Tibial artery (tissue), 4 donors: ENCODE results near the gene RAB11FIP3.

Experiments
- DNase-seq, 2 donors: peaks; one replicate each; pipeline ENCODE4 v3.0.0-alpha.2; 2019
- H3K27ac ChIP-seq, 2 donors: fragments of 200-600 bp; sonication (generic) in 1 of 2; 1 replicate in 1 of 2; 2 replicates in 1 of 2; pipeline ENCODE4 v1.5.1; 2018 to 2019; ENCODE audit warnings: mild to moderate bottlenecking in 1 of 2
- H3K27me3 ChIP-seq, 2 donors: fragments of 200-600 bp; sonication (generic) in 1 of 2; one replicate each; pipeline versions ENCODE4 v1.5.1 to v1.6.0; 2016 to 2019
- H3K36me3 ChIP-seq, 3 donors: fragments of 200-600 bp; sonication (generic) in 2 of 3; one replicate each; pipeline ENCODE4 v1.5.1; 2016 to 2019; ENCODE audit warnings: mild to moderate bottlenecking in 2 of 3
- H3K4me1 ChIP-seq, 4 donors: fragments of 200-600 bp; sonication (generic) in 2 of 4; 1 replicate in 3 of 4; 2 replicates in 1 of 4; pipeline ENCODE4 v1.5.1; 2016 to 2019
- H3K4me3 ChIP-seq, 2 donors: fragments of 200-600 bp; sonication (generic) in 1 of 2; 1 replicate in 1 of 2; 2 replicates in 1 of 2; pipeline ENCODE4 v1.5.1; 2018 to 2019; ENCODE audit warnings: mild to moderate bottlenecking in 2 of 2
- H3K9me3 ChIP-seq, 3 donors: fragments of 200-600 bp; sonication (generic) in 1 of 3; one replicate each; pipeline ENCODE4 v1.5.1; 2016 to 2019
- intact Hi-C: fragments of 100-400 bp; cut with DNase I; formaldehyde crosslinking; loops from one replicate; pipeline ENCODE4 v1.15.0; 2023; ENCODE audit warnings: low total_unique reads
- TF ChIP-seq, protein P1 (sequence below), 2 experiments: fragments of 200-600 bp in 1 of 2; fragments of 450-650 bp in 1 of 2; IDR thresholded peaks; one replicate each; pipeline ENCODE4 v1.5.1; 2017 to 2019; ENCODE audit warnings: antibody characterized with exemption in 2 of 2, mild to moderate bottlenecking in 1 of 2, moderate library complexity in 1 of 2

Gene RAB11FIP3

DNA sequence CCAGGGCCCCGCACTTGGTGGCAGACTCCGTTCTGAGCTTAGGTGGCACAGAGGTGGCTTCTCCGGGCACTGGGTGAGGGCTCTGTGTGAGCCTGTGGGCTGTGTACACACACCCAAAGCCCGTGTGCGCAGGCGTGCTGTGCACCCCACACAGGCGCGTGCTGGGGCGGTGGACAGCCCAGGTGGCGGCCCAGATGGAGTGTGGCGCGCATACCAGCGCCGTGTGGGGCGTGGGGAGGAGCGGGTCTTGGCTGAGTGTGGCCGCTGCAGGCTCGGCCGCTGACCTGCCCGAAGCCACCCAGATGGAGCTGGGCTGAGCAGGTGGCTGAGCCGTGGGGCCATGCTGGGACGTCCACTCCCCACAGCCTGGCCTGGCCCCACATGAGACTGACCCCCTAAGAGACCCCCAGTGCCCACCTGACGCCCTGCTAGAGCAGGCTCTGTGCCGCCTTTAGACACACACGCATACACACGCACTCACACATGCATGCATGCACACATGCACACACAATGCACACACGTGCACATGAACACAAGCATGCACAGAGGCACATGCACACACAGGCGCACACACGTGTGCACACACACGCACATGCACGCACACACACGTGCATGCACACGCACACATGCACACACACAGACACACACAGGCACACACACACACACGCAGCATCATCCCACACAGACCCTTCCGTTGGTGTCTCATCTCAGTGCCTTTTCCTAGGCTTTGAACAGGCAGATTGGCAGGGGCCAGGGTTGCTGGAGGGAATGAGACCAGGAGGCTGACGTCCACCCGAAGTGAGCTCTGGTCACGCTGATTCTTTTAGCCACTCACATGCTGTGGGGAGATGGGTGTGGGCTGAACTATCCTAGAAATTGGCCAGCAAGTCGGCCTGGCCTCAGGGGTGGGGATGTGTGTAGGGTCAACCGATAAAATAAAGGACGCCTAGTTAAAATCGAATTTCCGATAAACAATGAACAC is 136.8 kb downstream of the RAB11FIP3 start:
- TF ChIP-seq, protein P1, sequence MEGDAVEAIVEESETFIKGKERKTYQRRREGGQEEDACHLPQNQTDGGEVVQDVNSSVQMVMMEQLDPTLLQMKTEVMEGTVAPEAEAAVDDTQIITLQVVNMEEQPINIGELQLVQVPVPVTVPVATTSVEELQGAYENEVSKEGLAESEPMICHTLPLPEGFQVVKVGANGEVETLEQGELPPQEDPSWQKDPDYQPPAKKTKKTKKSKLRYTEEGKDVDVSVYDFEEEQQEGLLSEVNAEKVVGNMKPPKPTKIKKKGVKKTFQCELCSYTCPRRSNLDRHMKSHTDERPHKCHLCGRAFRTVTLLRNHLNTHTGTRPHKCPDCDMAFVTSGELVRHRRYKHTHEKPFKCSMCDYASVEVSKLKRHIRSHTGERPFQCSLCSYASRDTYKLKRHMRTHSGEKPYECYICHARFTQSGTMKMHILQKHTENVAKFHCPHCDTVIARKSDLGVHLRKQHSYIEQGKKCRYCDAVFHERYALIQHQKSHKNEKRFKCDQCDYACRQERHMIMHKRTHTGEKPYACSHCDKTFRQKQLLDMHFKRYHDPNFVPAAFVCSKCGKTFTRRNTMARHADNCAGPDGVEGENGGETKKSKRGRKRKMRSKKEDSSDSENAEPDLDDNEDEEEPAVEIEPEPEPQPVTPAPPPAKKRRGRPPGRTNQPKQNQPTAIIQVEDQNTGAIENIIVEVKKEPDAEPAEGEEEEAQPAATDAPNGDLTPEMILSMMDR (IDR thresholded peaks at IDR 0.05): no peak
- Histone ChIP-seq H3K27ac (no peak overlapping the region), H3K36me3 (no peaks in the 10 kb centered on the region), H3K9me3 (no peaks in the 10 kb centered on the region), H3K27me3 (peaks cover 0 to 81% of the 10 kb centered on the region in 2 donors), H3K4me1 (peaks cover 0 to 38% (median 23%) of the 10 kb centered on the region in 4 donors), H3K4me3 (no peak overlapping the region)
- DNase-seq: no peak
- intact Hi-C loops: no loop called here

- Histone ChIP-seq H3K4me1 (peaks cover 0 to 38% (median 23%) of the 10 kb centered on the region in 4 donors), H3K4me3 (no peak overlapping the region), H3K27me3 (peaks cover 0 to 73% of the 10 kb centered on the region in 2 donors), H3K36me3 (no peaks in the 10 kb centered on the region), H3K9me3 (no peaks in the 10 kb centered on the region), H3K27ac (no peak overlapping the region)
- DNase-seq: no peak
- TF ChIP-seq, protein P1 (IDR thresholded peaks at IDR 0.05): no peak
- intact Hi-C loops: no loop called here
Observed at GRCh38 chr16:563072-563644, 137.7 kb downstream of the RAB11FIP3 start.

DNA sequence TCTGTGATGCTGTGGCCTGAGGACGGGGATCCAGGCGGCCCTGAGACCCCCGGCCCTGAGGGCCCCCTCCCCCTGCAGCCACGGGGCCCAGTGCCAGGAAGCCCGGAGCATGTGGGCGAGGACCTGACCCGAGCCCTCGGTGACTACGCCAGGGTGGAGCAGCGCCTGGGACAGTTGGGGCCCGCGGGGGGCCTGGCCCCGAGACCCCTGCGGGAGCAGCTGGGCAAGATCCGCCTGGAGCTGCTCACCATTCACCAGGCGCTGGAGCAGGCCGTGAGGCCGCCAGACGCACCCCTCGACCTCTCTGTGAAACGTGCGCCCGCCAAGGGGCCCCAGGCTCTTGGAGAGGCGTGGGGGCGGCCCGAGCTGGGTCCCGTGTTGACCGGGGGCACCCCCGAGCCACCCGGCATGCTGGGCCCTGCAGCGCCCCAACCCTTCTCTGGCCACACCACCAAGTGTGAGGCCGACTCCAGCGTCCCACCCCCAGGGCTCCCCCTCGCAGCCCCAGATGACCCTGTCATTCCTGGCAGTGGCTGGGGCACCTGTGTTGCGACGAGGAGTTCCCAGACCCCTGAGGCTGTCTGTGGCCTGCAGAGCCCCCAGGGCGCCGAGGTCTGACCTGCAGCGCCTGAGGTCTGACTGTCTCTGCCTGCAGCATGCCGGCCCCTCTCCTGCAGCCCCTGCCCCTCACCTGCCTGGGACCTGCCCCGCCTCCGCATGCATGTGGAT is 139.4 kb downstream of the RAB11FIP3 start:
- Histone ChIP-seq H3K27ac (no peak overlapping the region), H3K4me3 (no peak overlapping the region), H3K4me1 (peaks cover 0 to 44% (median 27%) of the 10 kb centered on the region in 4 donors), H3K9me3 (no peaks in the 10 kb centered on the region), H3K36me3 (no peaks in the 10 kb centered on the region), H3K27me3 (peaks cover 0 to 56% of the 10 kb centered on the region in 2 donors)
- intact Hi-C loops: no loop called here
- TF ChIP-seq, protein P1 (IDR thresholded peaks at IDR 0.05): no peak
- no peak for DNase-seq

DNA sequence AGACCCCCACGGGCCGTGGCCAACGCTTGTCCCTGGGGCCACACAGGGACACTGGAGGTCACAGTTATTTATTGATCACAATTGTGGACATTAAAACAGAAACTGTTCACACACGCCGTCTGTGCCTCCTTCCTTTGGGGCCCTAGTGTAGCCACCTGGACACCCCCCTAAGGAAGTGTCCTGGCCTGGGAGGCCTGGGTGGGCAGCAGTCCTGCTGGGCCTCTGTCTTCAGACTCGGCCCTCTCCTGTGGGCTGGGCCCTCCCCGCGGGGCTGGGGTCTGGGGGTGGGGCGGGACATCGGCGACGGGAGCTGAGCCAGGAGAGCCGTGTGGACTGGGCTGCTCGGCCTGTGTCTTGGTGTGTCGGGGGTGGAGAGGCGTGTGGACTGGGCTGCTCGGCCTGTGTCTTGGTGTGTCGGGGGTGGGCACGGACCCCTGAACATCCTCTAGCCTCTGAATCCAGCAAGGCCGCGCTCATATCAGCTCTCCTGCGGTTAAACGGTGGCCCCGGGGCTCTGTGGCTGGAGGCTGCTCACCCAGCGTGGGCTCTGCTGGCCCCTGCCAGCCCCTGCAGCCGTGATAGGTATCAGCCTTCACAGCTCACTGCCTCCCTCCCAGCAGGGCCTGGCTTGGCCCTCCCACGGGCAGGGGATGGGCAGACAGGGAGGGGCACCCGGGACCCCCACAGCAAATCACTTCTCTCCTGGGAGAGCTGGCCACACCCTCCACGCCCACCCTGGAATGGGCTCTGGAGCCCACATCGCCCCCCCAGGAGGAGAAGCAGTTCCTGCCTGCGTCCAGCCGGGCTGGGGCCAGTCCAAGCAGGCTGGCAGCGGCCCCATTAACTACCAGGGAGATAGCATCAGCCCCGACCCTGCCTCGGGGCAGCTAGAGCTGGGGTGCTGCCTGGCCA is 140.2 kb downstream of the RAB11FIP3 start:
- Histone ChIP-seq H3K27me3 (peaks cover 0 to 49% of the 10 kb centered on the region in 2 donors), H3K4me3 (no peak overlapping the region), H3K36me3 (no peaks in the 10 kb centered on the region), H3K27ac (no peak overlapping the region), H3K4me1 (peaks cover 0 to 42% (median 27%) of the 10 kb centered on the region in 4 donors), H3K9me3 (no peaks in the 10 kb centered on the region)
- DNase-seq: no peak
- intact Hi-C loops: no loop called here
- TF ChIP-seq, protein P1 (IDR thresholded peaks at IDR 0.05): no peak
